H1 (cell line): ENCODE measurements around the gene MACROD2. TPM values are rescaled to one million over a fixed set of nuclear protein-coding genes. Genes with fewer than 3 reads are reported as not detected.

Experiments used
- CTCF ChIA-PET: fragments of 300-600 bp; sonication (Branson Sonifier 250); formaldehyde crosslinking; loops from one replicate; lab custom pipeline; 2021; ENCODE audit not compliant: partially characterized antibody; lab: Charles Lee
- POLR2A ChIA-PET: fragments of 300-600 bp; sonication (Branson Sonifier 250); formaldehyde crosslinking; loops from one replicate; lab custom pipeline; 2021; ENCODE audit warnings: inconsistent platforms; ENCODE audit not compliant: partially characterized antibody; lab: Charles Lee
- DNase-seq, 2 experiments: peaks; one replicate each; pipeline versions ENCODE4 v3.0.0 to v3.0.0-alpha.2; 2010 to 2022; ENCODE audit warnings: low spot score in 2 of 2, low read depth in 1 of 2, mixed read lengths in 1 of 2
- FAIRE-seq: peaks from 2 replicates; lab custom pipeline; 2011; peaks lifted over from hg19 to GRCh38; lab: Jason Lieb, UNC
- H2AFZ ChIP-seq: 2 replicates; pipeline ENCODE4 v1.8.1; 2012; ENCODE audit warnings: low read length, inconsistent platforms
- H2AK5ac ChIP-seq: 2 replicates; pipeline ENCODE4 v1.6.1; 2013; ENCODE audit warnings: low read depth, low read length
- H2BK120ac ChIP-seq: replicated peaks from 2 replicates; pipeline ENCODE3; 2013; ENCODE audit warnings: low read depth, low read length, inconsistent platforms
- H2BK12ac ChIP-seq: 2 replicates; pipeline ENCODE4 v1.6.1; 2013; ENCODE audit warnings: low read depth, low read length
- H2BK15ac ChIP-seq: 2 replicates; pipeline ENCODE4 v1.6.1; 2013; ENCODE audit warnings: low read length
- H2BK20ac ChIP-seq: 2 replicates; pipeline ENCODE4 v1.6.1; 2013; ENCODE audit warnings: low read length
- H2BK5ac ChIP-seq: 2 replicates; pipeline ENCODE4 v1.6.1; 2013; ENCODE audit warnings: low read depth, low read length
- H3K14ac ChIP-seq: 2 replicates; pipeline ENCODE4 v1.6.1; 2013; ENCODE audit warnings: inconsistent platforms; ENCODE audit not compliant: insufficient read length
- H3K18ac ChIP-seq: 2 replicates; pipeline ENCODE4 v1.6.1; 2013; ENCODE audit warnings: low read length; ENCODE audit errors: extremely low read depth
- H3K23ac ChIP-seq: 2 replicates; pipeline ENCODE4 v1.6.1; 2013; ENCODE audit warnings: inconsistent platforms; ENCODE audit not compliant: insufficient read length
- H3K23me2 ChIP-seq: 2 replicates; pipeline ENCODE4 v1.6.1; 2013; ENCODE audit warnings: low read depth, low read length
- H3K27ac ChIP-seq: 2 replicates; pipeline ENCODE4 v1.6.1; 2011; ENCODE audit warnings: low read depth, low read length, inconsistent platforms
- H3K27me3 ChIP-seq, 4 experiments: replicated peaks in 1 of 4; 1 replicate in 1 of 4; 2 replicates in 3 of 4; pipeline versions ENCODE4 v1.6.1 to v1.8.1; 2011 to 2013; ENCODE audit warnings: low read length in 3 of 4, mild to moderate bottlenecking in 3 of 4, inconsistent platforms in 2 of 4, mixed read lengths in 2 of 4, moderate library complexity in 1 of 4; ENCODE audit not compliant: control insufficient read depth in 3 of 4, insufficient read depth in 3 of 4; ENCODE audit errors: extremely low read depth in 1 of 4
- H3K36me3 ChIP-seq, 4 experiments: 2 replicates each; pipeline versions ENCODE4 v1.6.1 to v1.8.1; 2011 to 2013; ENCODE audit warnings: mild to moderate bottlenecking in 4 of 4, low read length in 3 of 4, moderate library complexity in 2 of 4, control low read depth in 1 of 4, inconsistent platforms in 1 of 4; ENCODE audit not compliant: insufficient read depth in 4 of 4, control insufficient read depth in 2 of 4
- H3K4ac ChIP-seq: replicated peaks from 2 replicates; pipeline ENCODE3; 2013; ENCODE audit warnings: low read length, low read depth, mixed read lengths, inconsistent platforms; ENCODE audit not compliant: insufficient read length
- H3K4me1 ChIP-seq, 4 experiments: replicated peaks in 1 of 4; 1 replicate in 1 of 4; 2 replicates in 3 of 4; pipeline versions ENCODE4 v1.6.1 to v1.8.1; 2011 to 2013; ENCODE audit warnings: low read length in 3 of 4, inconsistent platforms in 2 of 4, mixed read lengths in 1 of 4; ENCODE audit not compliant: insufficient read depth in 4 of 4, control insufficient read depth in 3 of 4
- H3K4me2 ChIP-seq, 2 experiments: 2 replicates each; pipeline versions ENCODE4 v1.6.1 to v1.8.1; 2011 to 2013; ENCODE audit warnings: low read depth in 2 of 2, low read length in 2 of 2, control low read depth in 1 of 2, inconsistent platforms in 1 of 2, mild to moderate bottlenecking in 1 of 2; ENCODE audit not compliant: insufficient read depth in 1 of 2
- H3K4me3 ChIP-seq, 4 experiments: fragments of 200-600, 300-600 bp in 1 of 4; sonication (generic), shearing (Covaris generic), sonication (Bioruptor Twin) in 1 of 4; 2 replicates each; pipeline versions ENCODE4 v1.5.1 to v1.8.1; 2011 to 2016; ENCODE audit warnings: low read length in 4 of 4, low read depth in 3 of 4, control low read depth in 2 of 4, inconsistent platforms in 2 of 4, mild to moderate bottlenecking in 2 of 4, mixed read lengths in 1 of 4, moderate library complexity in 1 of 4; ENCODE audit not compliant: insufficient read depth in 2 of 4; ENCODE audit errors: extremely low read depth in 1 of 4
- H3K56ac ChIP-seq: replicated peaks from 2 replicates; pipeline ENCODE3; 2013; ENCODE audit warnings: low read depth, mild to moderate bottlenecking, mixed read lengths, low read length, inconsistent platforms; ENCODE audit not compliant: insufficient read length
- H3K79me1 ChIP-seq: 2 replicates; pipeline ENCODE4 v1.6.1; 2013; ENCODE audit warnings: low read depth, low read length, control low read depth
- H3K79me2 ChIP-seq, 2 experiments: 2 replicates each; pipeline versions ENCODE4 v1.6.1 to v1.8.1; 2012 to 2013; ENCODE audit warnings: low read length in 2 of 2, mild to moderate bottlenecking in 2 of 2, inconsistent platforms in 1 of 2; ENCODE audit not compliant: insufficient read depth in 2 of 2, control insufficient read depth in 1 of 2
- H3K9ac ChIP-seq, 4 experiments: replicated peaks in 1 of 4; 1 replicate in 1 of 4; 2 replicates in 3 of 4; pipeline versions ENCODE4 v1.6.1 to v1.8.1; 2011 to 2013; ENCODE audit warnings: low read depth in 3 of 4, low read length in 3 of 4, control low read depth in 2 of 4, mild to moderate bottlenecking in 2 of 4, moderate library complexity in 2 of 4, inconsistent platforms in 1 of 4; ENCODE audit errors: extremely low read depth in 1 of 4
- H3K9me3 ChIP-seq, 2 experiments: 2 replicates each; pipeline versions ENCODE4 v1.6.1 to v1.8.1; 2012 to 2013; ENCODE audit warnings: mild to moderate bottlenecking in 2 of 2, moderate library complexity in 2 of 2, control low read depth in 1 of 2, inconsistent platforms in 1 of 2, low read depth in 1 of 2, low read length in 1 of 2, mixed read lengths in 1 of 2; ENCODE audit not compliant: insufficient read depth in 2 of 2
- H4K20me1 ChIP-seq, 2 experiments: replicated peaks in 1 of 2; 2 replicates each; pipeline versions ENCODE3 to v1.8.1; 2011 to 2013; ENCODE audit warnings: inconsistent platforms in 2 of 2, low read length in 2 of 2, mild to moderate bottlenecking in 1 of 2; ENCODE audit not compliant: insufficient read depth in 2 of 2, control insufficient read depth in 1 of 2
- H4K5ac ChIP-seq: 2 replicates; pipeline ENCODE4 v1.6.1; 2013; ENCODE audit warnings: low read length, low read depth, mixed read lengths, inconsistent platforms; ENCODE audit not compliant: insufficient read length
- H4K8ac ChIP-seq: 2 replicates; pipeline ENCODE4 v1.8.0; 2013; ENCODE audit warnings: mild to moderate bottlenecking, moderate library complexity, low read length, inconsistent platforms; ENCODE audit not compliant: insufficient read depth; ENCODE audit errors: extremely low read depth
- H4K91ac ChIP-seq: replicated peaks from 2 replicates; pipeline ENCODE3; 2013; ENCODE audit warnings: low read length, mixed read lengths, inconsistent platforms; ENCODE audit not compliant: insufficient read length
- CHD2 ChIP-seq: IDR thresholded peaks from 2 replicates; pipeline ENCODE4 v1.6.1; 2012; ENCODE audit warnings: low read length, improper control_type of control experiment
- HDAC2 ChIP-seq, 2 experiments: fragments of 300-600 bp in 1 of 2; sonication (generic) in 1 of 2; IDR thresholded peaks; 2 replicates each; pipeline ENCODE4 v1.6.1; 2011 to 2012; ENCODE audit warnings: low read depth in 2 of 2, low read length in 2 of 2, mild to moderate bottlenecking in 2 of 2, moderate library complexity in 2 of 2, borderline replicate concordance in 1 of 2, inconsistent platforms in 1 of 2
- HDAC6 ChIP-seq: IDR thresholded peaks from one replicate; pipeline ENCODE4 v1.7.1; 2012; ENCODE audit warnings: low read depth, mild to moderate bottlenecking, inconsistent platforms, low read length, moderate library complexity
- KDM4A ChIP-seq: IDR thresholded peaks from one replicate; pipeline ENCODE4 v1.7.1; 2012; ENCODE audit warnings: low read depth, mild to moderate bottlenecking, moderate library complexity, low read length, inconsistent platforms; ENCODE audit not compliant: severe bottlenecking
- NRF1 ChIP-seq: IDR thresholded peaks from 2 replicates; pipeline ENCODE4 v1.6.1; 2011; ENCODE audit warnings: mild to moderate bottlenecking, low read depth, low read length, improper control_type of control experiment
- RBBP5 ChIP-seq: IDR thresholded peaks from 2 replicates; pipeline ENCODE4 v1.7.1; 2012; ENCODE audit warnings: low read depth, mild to moderate bottlenecking, inconsistent platforms, low read length, moderate library complexity, borderline replicate concordance
- SP4 ChIP-seq: IDR thresholded peaks from 2 replicates; pipeline ENCODE4 v1.6.1; 2012; ENCODE audit warnings: low read length, inconsistent platforms
- TBP ChIP-seq: IDR thresholded peaks from 2 replicates; pipeline ENCODE4 v1.6.1; 2011; ENCODE audit warnings: low read depth, low read length, improper control_type of control experiment
- ZNF274 ChIP-seq: IDR thresholded peaks from 2 replicates; pipeline ENCODE4 v1.7.0; 2012; ENCODE audit warnings: low read length, borderline replicate concordance; ENCODE audit errors: extremely low read depth
- WGBS, 2 experiments: shearing (Covaris generic) in 1 of 2; methylation state at CpG; one replicate each; pipeline versions ENCODE4 v1.1.6 to v1.1.7; 2013 to 2015; ENCODE audit warnings: low lambda C conversion rate in 2 of 2, mixed read lengths in 2 of 2, inconsistent platforms in 1 of 2, low coverage in 1 of 2, missing lambda C conversion rate in 1 of 2; ENCODE audit not compliant: insufficient replicate concordance in 2 of 2, insufficient coverage in 1 of 2, insufficient read length in 1 of 2; ENCODE audit errors: extremely low coverage in 1 of 2, missing lambda C conversion rate in 1 of 2; 5-methylcytosine and 5-hydroxymethylcytosine counted together
- long read RNA-seq, 2 experiments: library from RNA in 1 of 2; library from capped mRNA in 1 of 2; stranded (forward); transcript quantifications; one replicate each; pipeline ENCODE4 v2.0.0, GENCODE V29; 2021; ENCODE audit warnings: inconsistent platforms in 1 of 2
- polyA minus RNA-seq, 3 experiments: library from RNA; depleted of rRNA, polyadenylated mRNA; stranded (reverse); fragments of >200 nt; gene quantifications; 1 replicate in 2 of 3; 2 replicates in 1 of 3; pipeline ENCODE4 v1.2.3, GENCODE V29; 2011
- polyA plus RNA-seq, 7 experiments: library from polyadenylated mRNA; depleted of rRNA in 3 of 7; stranded (reverse) in 5 of 7; unstranded in 2 of 7; fragments of >200 nt in 5 of 7; fragments of 200-250 nt in 2 of 7; gene quantifications; 1 replicate in 5 of 7; 2 replicates in 1 of 7; 4 replicates in 1 of 7; pipeline versions ENCODE4 v1.2.1 to v1.2.3, GENCODE V29; 2011 to 2013; ENCODE audit warnings: missing spikeins in 2 of 7, mixed read lengths in 2 of 7
- total RNA-seq: library from RNA; stranded (reverse); fragmentation: NEBNext Ultra II Directional; extraction: Animal tissue kit (Norgen Biotek cat#: 25700); gene quantifications from 2 replicates; pipeline ENCODE4 v1.2.1, GENCODE V29; 2021

The MACROD2 gene
- 2.9 and 3.9 TPM in 2 replicates for total RNA-seq
- 0.70 and 1.8 TPM in 2 replicates for polyA plus RNA-seq (2011; rRNA removed)
- polyA plus RNA-seq (2011; cell fraction: cytosol; rRNA removed): 1.1 TPM
- 4.4 TPM for polyA plus RNA-seq (2011; cell fraction: nucleus; rRNA removed)
- 1.5 to 2.4 TPM (median 1.6 TPM) in 4 replicates for polyA plus RNA-seq (2012, experiment 1 of 2)
- polyA plus RNA-seq (2012, experiment 2 of 2): not detected
- polyA plus RNA-seq (2013, experiment 1 of 2): 1.4 TPM
- 1.2 TPM for polyA plus RNA-seq (2013, experiment 2 of 2)
- 3.0 and 10.0 TPM in 2 replicates for polyA minus RNA-seq (2011; rRNA and poly(A)+ RNA removed)
- polyA minus RNA-seq (2011; cell fraction: cytosol; rRNA and poly(A)+ RNA removed): 0.66 TPM
- polyA minus RNA-seq (2011; cell fraction: nucleus; rRNA and poly(A)+ RNA removed): 38.1 TPM
- long read RNA-seq, experiment 1, partial matches to known transcripts: 0 of 1 reads
- long read RNA-seq, experiment 1, other reads (novel, unspliced or antisense): 0 of 1 reads
- long read RNA-seq, experiment 2: 0 reads

- no peak within 1 kb of the TSS for H2BK20ac ChIP-seq
- H3K9ac ChIP-seq: peak within 1 kb of the TSS in 1 of 4 experiments; percentile 53; a peak in 1 of 7 replicates
- no peak within 1 kb of the TSS for H3K18ac ChIP-seq
- peak within 1 kb of the TSS; percentile 70 to 85 for H3K4me2 ChIP-seq
- no peak within 1 kb of the TSS for H4K8ac ChIP-seq
- H3K23ac ChIP-seq: no peak within 1 kb of the TSS
- H3K56ac ChIP-seq: peak within 1 kb of the TSS; percentile 12
- ChIA-PET CTCF (interaction anchor here (0.8 to 1.7 kb wide), 6 partner anchors 20 to 177 kb away, joined by 3 to 4 read pairs (median 4); no protein-coding TSS in a partner anchor), POLR2A (interaction anchor here (1.1 kb wide), 1 partner anchor 10 kb away, joined by 3 read pairs; no protein-coding TSS in a partner anchor)
- H2AFZ ChIP-seq: peak within 1 kb of the TSS; percentile 85; the same call in 1 of the 2 replicates
- 2% methylated on average over 31 of the region's 61 CpGs; no CpG with 5 or more reads in 1 of the 2 experiments for WGBS, 2 experiments
- no peak within 1 kb of the TSS for H2BK12ac ChIP-seq
- no peak within 1 kb of the TSS for H3K14ac ChIP-seq
- FAIRE-seq (no peak), DNase-seq (peak; percentile 94 to 100)
- no peak within 1 kb of the TSS; the same call in 1 of the 2 replicates for H2BK5ac ChIP-seq
- H3K27ac ChIP-seq: no peak within 1 kb of the TSS
- H3K4ac ChIP-seq: no peak within 1 kb of the TSS
- H3K9me3 ChIP-seq: peaks cover 0 to 3% of the 10 kb centered on the region in 2 experiments; a peak in 1 of 4 replicates
- H4K91ac ChIP-seq: no peak within 1 kb of the TSS
- H3K4me3 ChIP-seq: peak within 1 kb of the TSS; percentile 58 to 77 (median 61)
- peaks cover 10% of the 10 kb centered on the region; the same call in 1 of the 2 replicates for H3K23me2 ChIP-seq
- no peaks in the 10 kb centered on the region for H3K79me2 ChIP-seq
- peaks cover 0 to 11% (median 6%) of the 10 kb centered on the region in 4 experiments; a peak in 5 of 7 replicates for H3K27me3 ChIP-seq
- H3K36me3 ChIP-seq: no peaks in the 10 kb centered on the region
- H2BK15ac ChIP-seq: no peak within 1 kb of the TSS
- no peaks in the 10 kb centered on the region for H4K20me1 ChIP-seq
- H3K4me1 ChIP-seq: peaks cover 0 to 4% (median 1%) of the 10 kb centered on the region in 4 experiments; a peak in 3 of 7 replicates
- H2AK5ac ChIP-seq: no peak within 1 kb of the TSS
- H2BK120ac ChIP-seq: no peak within 1 kb of the TSS
- H4K5ac ChIP-seq: no peak within 1 kb of the TSS
- no peaks in the 10 kb centered on the region for H3K79me1 ChIP-seq
- peak; percentile 72; the same call in 1 of the 2 replicates for TF ChIP-seq SP4
- TF ChIP-seq HDAC6: no peak
- peak; percentile 92 for TF ChIP-seq NRF1
- TF ChIP-seq CHD2: peak; percentile 67; the same call in 1 of the 2 replicates
- no peak for TF ChIP-seq TBP
- no peak; the same call in 1 of the 2 replicates for TF ChIP-seq RBBP5
- TF ChIP-seq KDM4A: peak; percentile 81
- no peak for TF ChIP-seq ZNF274
- peak; percentile 59 to 93; a peak in 2 of 4 replicates for TF ChIP-seq HDAC2 (IDR thresholded peaks at IDR 0.05; ENCODE audit: borderline replicate concordance in 1 of 2, low read depth in 2 of 2, low read length in 2 of 2)
Measured at GRCh38 chr20:13995086-13995665, at the start of gene MACROD2. MACROD2 (plus strand) TSS chr20:13995516.
